Posterior vena cava (tissue), 2 donors: Measurements from ENCODE around the gene GSTT4. TPM values are rescaled to one million over a fixed set of nuclear protein-coding genes. Genes with fewer than 3 reads are reported as not detected.
"Not testable (repeated sequence)": the region's sequence is repeated elsewhere in the genome, so short reads cannot be mapped to it uniquely, and the experiment has no call there.

Source experiments
- DNase-seq: peaks from one replicate; pipeline ENCODE4 v3.0.0-alpha.2; 2020; ENCODE audit warnings: low spot score
- intact Hi-C, 2 donors: fragments of 100-400 bp; cut with DNase I; formaldehyde crosslinking; loops; one replicate each; pipeline versions ENCODE4 v1.14.1 to v1.14.2; 2022 to 2023
- long read RNA-seq, 2 donors: library from polyadenylated mRNA; unstranded; transcript quantifications; one replicate each; pipeline ENCODE4 v2.0.0, GENCODE V29; 2020 to 2021
- total RNA-seq, 2 donors: library from RNA; stranded (reverse); fragmentation: NEBNext Ultra II Directional; extraction: Animal tissue kit (Norgen Biotek cat#: 25700); gene quantifications; one replicate each; pipeline ENCODE4 v1.2.1, GENCODE V29; 2021
- donor health status: DM: yes; HTN: yes; CAD: no.
- donor health status: DM: yes; HTN: yes; CAD: no.

GSTT4 gene
- total RNA-seq = not detected
- long read RNA-seq, donor 1 = 0 reads
- long read RNA-seq, donor 2 = 0 reads

DNA sequence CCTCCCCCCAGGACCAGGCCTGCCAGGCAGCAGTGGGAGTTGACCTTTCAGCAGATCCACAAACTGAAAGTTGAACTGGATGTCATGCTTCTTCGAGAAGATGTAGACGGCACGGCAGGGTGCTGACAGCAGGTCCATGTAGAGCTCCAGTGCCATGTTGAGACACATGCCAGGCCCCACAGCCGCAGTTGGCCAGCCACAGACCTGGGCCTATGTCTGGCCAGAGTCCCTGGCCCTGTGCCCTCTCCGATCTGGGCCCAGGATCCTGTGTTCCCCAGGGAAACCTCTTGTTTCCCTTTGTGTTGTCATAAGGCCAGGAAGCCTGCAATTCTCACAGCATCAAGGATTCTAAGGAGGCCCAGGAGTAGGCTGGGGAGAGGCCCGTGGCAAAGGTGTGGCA lies at the start of gene GSTT4:
Gene GSTT4 (minus strand): TSS at position 253 of the 400 bp plus-strand sequence. CDS start 97 bp downstream, at position 156.
- DNase-seq = no peak
- intact Hi-C loops = loop anchor here in 1 of 2 donors (10.0 kb wide), 1 partner anchor 160 kb away; no protein-coding TSS in a partner anchor

DNA sequence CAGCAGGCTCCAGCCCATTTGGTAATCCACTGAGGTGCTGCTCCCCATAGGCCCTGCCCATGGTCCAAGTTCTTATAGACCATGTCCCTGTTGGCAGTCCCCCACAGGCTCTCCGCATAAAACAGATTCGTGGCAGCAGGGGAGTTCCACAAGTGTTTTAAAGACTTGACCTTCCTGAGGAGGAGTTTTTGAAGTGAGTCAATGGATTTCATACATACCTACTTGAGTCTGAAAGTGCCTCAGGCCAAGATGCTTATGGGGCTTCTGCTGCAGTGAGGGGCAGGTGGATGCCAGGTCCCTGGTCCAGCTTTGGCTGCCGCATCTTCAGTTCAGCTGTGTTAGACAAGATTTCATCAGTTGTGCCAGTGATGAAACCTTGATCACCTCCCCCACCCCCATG lies 49.1 kb upstream of the GSTT4 start:
- DNase-seq = no peak
- intact Hi-C loops = no loop called here

DNA sequence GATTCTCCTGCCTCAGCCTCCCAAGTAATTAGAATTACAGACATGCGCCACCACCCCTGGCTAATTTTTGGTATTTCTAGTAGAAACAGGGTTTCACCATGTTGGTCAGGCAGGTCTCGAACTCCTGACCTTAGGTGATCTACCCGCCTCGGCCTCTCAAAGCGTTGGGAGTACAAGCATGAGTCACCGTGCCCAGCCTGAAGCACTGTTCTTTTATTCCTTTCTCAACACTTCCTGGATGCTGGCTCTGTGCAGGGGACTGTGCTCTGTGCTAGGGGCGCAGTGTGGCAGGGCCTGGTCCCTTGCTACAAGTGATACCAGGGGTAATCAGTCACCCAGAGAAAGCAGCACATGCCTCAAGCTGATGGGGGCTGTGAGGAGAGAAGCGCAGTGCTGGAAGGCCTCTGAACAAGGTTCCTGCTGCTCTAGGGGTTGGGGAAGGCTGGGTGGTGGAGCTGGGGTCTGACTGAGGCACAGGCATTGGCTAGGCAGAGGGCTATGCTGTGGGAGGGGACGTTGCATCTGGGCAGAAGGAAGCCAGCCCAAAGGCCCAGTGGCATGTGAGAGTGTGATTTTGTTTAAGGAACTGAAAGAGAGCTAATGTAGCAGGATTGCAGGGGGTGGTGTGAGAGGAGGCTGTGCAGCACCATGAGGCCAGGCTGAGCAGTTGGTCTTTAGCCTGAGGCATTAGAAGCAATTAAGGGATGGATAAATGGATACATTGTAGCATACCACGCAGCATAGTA lies 48.4 kb upstream of the GSTT4 start:
- intact Hi-C loops = no loop called here
- DNase-seq = no peak

DNA sequence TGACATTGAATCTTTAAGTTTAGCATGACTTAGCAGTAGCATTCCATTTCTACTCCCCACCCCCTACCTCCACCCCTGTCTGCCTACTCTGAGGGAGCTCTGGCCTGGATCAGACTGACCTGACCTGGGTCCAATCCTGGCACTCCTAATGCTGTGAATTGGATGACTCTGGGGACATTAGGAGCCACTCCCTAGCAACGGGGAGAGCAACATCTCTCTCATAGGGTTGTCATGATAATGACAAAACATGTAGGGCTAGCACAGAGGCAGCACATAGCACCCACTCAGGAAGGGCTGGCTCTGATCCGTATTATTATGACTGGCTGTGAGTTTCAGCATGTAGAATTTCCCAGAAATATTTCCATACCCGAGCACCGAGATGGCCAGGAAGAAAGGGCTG lies 46.3 kb upstream of the GSTT4 start:
- peak; percentile 86 for DNase-seq
- intact Hi-C loops = no loop called here

DNA sequence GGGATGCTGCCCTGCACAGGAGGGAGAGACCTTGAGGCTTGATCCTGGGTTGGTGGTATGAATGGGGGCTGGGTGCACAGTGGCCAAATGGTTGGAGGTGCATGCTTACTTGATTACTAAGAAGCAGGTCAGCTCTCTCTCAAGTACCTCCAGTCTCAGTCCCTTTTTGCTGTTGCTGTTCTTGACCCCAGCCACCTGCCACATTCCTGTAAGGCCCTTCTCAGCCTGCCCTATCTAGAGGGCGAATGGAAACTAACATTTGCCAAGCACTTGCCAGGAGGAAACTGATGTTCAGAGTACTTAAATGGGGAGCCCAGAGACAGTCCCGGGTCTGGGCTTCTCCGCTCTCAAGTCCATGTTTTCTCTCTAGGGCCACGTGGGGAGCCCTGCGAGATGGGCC lies 45.8 kb upstream of the GSTT4 start:
- intact Hi-C loops = no loop called here
- DNase-seq = no peak

DNA sequence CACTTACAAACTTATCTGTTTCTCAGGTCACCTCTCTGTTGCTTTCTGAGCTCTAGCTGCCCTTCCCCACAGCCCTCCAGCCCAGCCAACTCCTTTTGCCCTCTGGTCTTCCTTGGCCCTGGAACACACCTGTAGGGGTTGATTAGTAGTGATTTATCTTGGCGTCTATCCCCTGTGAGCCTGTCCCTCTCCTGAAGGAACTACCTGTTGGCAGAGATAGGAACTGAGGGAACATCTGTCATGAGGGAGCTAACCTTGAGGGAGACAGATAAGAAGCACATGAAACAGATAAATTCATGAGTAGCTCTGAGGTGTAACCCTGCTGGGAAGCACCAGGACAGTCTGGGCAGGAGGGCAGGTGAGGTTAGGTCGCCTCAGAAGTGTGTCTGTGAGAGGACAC lies 44.7 kb upstream of the GSTT4 start:
- no peak for DNase-seq
- intact Hi-C loops = no loop called here

DNA sequence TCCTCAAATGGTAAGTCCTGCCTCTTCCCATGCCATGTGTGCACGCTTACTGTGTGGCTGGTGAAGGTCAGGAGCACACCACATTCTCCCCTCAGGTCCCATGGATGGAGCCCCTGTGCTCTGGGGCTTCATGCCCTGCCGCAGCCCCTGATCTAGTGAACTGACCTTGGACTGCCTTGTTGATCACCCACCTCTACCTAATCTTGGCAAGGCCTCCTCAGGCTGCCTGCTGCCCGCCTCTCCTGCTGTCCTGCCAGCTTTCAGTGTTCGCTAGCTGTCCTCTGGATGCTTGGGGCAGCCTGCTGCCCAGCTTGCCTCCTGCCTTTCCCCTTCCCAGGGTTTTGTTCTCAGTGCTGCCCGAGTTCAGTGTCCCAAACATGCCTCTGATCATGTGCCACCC lies 44.0 kb upstream of the GSTT4 start:
- DNase-seq = peak; percentile 58
- intact Hi-C loops = no loop called here

DNA sequence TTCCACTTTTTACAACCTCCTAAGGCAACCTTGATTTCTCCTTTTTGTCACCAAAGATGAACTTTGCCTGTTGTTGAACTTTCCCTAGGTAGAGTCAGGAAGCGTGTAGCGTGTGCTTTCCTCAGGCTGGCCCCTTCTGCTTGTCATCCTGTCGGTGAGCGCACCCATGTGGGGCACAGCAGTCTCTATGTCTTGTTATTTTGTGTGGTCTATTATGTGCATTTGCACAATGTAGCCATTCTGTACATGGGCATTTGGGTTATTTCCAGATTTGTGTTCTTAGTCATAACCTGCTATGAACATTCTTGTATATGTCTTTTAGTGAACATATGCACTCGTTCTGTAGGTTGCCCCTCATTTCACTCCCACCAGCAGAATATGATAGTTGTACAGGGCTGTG lies 40.8 kb upstream of the GSTT4 start:
- intact Hi-C loops = no loop called here
- DNase-seq = no peak

DNA sequence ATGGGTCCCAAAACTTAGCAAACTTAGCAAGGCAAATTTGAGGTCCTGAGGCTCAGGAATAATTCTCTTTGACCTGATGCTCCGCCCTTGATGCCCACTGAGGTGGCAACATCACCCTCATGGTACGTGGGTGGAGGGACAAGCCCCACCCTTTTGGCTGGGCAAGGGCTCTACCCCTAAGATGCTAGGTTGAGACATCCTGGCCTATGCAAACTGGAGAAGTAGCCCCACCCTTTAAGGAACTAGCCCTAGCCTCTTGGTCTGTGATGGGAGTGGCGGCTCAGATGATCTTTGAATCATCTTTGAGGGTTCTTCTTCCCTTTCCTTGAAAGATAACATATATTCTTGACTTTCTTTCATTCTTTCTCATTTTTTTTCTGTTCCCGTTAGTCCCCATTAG lies 38.7 kb upstream of the GSTT4 start:
- DNase-seq = no peak

DNA sequence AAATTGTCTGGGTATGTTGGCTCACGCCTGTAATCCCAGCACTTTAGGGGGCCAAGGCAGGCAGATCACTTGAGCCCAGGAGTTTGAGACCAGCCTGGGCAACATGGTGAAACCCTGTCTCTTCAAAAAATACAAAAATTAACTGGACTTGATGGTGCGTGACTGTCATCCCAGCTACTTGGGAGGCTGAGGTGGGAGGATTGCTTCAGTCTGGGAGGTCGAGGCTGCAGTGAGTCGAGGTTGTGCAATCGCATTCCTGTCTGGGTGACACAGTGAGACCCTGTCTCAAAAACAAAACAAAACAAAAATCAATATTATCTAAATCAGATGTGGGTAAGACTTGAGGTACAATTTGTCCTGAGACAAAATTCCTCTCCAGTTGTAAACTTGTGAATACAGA lies 38.2 kb upstream of the GSTT4 start:
- DNase-seq, intact Hi-C loops: not testable (repeated sequence)

More for the DNA sequence above, 38.7 kb upstream of the GSTT4 start:
- intact Hi-C loops = no loop called here

DNA sequence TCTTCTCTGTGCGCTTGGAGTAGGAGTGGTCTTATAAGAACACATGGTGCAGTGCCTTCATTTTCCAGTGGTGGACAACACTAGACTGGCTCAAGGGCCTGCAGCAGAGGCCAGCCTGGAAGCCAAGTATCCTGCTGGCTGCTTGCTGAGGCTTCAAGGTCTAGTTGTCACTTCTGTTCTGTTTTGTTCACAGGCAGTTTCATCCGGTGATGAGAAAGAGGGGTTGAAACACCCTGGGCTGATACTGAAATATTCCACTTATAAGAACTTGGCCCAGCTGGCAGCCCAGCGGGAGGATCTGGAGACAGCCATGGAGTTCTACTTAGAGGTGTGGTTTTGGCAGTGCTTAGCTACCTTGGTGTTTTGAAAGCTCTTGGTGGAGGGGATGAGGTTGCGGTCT lies 35.7 kb upstream of the GSTT4 start:
- no peak for DNase-seq
- intact Hi-C loops = no loop called here

DNA sequence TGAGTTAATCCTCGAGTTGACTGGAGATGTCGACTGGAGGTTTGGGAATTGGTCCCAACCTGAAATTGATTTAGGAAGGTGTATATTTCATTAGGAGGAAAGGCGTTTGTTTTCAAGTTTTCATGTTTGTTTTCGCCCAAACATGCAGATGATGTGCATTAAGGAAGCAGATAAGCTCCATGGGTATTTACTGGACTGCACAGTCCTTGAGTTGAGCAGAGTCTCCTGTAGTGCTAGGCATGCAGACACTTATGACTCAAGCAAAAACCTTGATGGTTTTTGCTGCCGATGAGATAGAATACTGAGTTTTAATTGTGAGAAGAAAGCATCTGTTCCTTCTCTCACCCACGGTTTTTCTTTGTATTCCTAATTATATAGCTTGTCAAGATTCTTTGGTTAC lies 33.8 kb upstream of the GSTT4 start:
- intact Hi-C loops = no loop called here
- DNase-seq = no peak

DNA sequence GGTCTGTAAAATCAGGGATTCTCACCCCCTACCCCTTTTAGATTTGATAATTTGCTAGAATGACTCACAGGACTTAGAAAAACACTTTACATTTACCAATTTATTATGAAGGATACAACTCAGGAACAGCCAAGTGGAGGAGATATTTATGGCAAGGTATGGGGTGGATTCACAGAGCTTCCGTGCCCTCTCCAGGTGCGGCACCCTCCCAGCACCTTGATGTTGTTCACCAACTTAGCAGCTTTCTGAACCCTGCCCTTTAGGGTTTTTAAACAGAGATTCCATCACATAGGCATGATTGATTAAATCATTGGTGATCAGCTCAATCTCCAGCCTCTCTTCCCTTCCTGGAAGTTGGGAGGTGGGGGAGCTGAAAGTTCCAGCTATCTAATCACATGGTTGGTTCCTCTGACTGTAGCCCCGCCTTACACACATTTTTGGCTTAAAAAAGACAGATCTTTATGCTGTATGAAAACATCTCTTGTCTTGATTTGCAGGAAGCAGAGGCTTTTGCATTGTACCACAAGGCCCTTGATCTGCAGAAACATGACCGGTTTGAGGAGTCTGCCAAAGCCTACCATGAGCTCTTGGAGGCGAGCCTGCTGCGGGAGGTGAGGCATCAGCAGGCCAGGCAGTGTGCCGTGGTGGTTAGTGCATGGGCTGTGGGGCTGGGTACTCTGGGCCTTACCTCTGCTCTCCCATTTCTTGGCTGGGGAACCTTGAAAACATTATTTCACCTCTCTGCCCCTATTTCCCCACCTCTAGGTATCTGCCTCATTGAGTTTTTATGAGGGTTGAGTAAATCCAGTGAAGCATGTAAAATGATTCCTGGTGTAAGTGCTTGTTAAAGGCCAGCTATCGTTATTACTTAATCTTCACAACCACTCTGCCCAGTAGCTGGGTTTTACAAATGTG lies 32.9 kb upstream of the GSTT4 start:
- intact Hi-C loops = no loop called here
- DNase-seq = no peak

DNA sequence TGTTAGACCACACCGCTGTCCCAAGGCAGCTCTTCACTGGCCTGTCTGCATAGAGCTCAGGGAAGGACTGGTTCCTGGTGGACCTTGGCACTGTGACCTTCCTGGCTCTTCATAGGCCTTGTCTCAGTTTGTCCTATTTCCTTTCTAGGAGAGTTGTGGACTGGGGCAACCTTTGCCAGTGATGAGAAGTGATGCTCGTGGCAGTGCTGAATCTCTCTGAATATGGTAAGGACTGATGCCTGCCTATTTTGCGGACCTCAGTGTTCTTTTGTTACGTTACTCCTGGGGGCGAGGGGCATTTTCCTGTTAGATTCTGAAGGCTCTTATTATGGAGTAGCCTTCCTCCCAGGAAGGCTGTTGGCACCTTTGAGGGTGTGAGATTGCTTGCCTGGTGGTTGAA lies 30.0 kb upstream of the GSTT4 start:
- DNase-seq = no peak
- intact Hi-C loops = no loop called here

DNA sequence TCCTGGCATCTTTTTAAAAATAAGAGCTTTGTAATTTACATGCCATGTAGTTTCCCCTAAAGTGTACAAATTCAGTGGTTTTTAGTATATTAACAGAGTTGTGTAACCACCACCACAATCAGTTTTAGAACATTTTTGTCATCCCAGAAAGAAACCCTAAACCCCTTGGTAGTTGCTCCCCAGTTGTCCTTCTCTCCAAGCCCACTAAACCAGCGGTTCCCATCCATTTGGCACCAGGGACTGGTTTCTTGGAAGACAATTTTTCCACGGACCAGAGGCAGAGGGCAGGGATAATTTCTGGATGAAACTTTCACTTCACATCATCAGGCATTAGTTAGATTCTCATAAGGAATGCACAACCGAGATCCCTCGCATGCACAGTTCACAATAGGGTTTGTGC lies 28.5 kb upstream of the GSTT4 start:
- DNase-seq = no peak
- intact Hi-C loops = no loop called here

DNA sequence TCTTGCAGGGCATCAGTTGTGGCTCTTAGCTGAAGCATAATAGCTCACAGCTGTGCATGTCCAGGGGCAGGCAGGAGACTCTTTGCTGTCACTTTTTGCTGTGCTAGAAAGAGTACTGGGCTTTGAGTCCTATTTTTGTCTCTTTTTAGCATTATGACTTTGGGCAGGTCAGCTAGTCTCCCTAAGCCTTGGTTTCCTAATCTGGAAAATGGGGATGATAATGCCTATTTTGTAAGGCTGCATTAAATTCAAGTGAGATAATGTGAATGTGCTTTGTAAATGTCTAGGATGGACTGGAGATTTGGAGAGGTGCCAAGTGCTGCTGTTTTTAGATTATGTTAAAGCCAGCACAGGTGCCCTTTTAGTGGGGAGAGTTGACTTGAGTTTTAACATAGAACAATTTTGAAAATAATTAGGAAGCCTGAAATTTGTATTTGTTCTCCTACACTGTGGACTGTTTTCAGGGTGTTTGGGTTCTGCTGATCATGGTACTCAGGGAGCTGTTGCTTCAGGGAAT lies 25.0 kb upstream of the GSTT4 start:
- DNase-seq = no peak
- intact Hi-C loops = no loop called here

DNA sequence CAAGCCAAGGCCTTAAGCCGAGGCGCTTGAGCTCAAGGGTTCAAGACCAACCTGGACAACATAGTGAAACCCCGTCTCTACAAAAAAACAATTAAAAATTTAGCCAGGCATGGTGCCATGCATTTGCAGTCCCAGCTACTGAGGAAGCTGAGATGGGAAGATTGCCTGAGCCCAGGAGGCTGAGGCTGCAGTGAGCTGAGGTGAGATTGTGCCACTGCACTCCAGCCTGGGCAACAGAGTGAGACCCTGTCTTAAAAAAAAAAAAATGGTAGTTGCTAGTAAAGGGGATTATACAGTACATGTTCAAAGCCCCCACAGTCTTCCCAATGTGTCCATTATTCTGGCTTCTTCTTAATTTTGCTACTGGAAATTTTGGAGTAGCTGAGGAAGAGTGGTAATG lies 24.1 kb upstream of the GSTT4 start:
- DNase-seq = no peak
- intact Hi-C loops = no loop called here

DNA sequence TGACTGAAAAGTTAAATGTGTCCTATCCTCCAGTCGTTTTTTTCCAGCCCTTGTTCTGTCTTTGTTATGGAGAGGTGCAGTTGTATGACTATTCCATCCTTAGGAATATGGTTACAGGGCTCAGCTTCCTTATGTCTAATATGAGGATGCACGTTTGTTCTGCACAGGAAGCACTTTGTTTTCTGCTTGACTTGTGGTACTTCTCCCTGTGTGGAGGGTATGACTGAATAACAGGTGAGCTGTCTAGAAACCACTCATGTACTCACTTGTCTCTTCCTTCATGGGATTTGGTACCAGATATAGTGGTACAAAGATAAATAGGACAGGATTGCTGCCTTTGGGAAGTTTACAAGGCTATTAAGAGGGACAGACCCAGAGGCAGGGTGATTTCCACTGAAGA lies 23.3 kb upstream of the GSTT4 start:
- DNase-seq = no peak
- intact Hi-C loops = no loop called here

DNA sequence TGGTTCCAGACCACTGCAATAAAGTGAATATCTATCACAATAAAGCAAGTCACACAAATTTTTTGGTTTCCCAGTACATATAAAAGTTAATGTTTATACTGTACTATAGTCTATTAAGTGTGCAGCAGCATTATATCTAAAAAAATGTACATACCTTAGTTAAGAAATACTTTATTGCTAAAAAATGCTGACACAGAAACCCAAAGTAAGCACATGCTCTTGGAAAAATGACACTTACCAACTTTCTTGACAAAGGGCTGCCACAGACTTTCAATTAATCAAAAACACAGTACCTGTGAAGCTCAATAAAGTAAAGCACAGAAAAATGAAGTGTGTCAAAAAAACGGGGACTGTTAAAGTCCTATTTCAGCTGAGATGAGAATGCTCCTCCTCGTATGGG lies 22.7 kb upstream of the GSTT4 start:
- intact Hi-C loops = no loop called here
- no peak for DNase-seq

DNA sequence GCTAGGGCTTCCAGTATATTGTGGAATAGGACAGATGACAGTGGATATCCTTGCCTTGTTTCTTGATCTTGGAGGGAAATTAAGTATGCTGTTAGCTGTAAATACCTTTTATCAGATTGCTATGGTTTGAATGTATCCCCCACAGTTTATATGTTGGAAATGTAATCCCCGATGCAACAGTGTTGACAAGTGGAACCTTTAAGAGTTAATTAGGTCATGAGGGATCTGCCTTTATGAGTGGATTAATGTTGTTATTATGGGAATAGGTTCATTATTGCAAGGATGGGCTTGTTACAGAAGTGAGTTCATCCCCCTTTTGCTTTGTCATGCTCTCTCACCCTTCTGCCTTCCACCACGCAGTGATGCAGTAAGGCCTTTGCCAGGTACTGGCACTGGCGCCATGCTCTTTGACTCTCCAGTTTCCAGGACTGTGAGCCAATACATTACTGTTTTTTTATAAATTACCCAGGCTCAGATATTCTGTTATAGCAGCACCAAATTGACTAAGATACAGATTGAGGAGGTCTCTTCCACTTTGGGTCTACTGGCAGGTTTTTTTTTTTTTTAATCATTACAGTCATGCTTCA lies 22.2 kb upstream of the GSTT4 start:
- no peak for DNase-seq
- intact Hi-C loops = no loop called here
